HG02759 (cell line): Measurements from ENCODE around the gene CLASRP.

Experiments used
- ATAC-seq: cut with Tn5 transposase; IDR thresholded peaks from one replicate; pipeline ENCODE4 v1.9.1; 2021; ENCODE audit warnings: mild to moderate bottlenecking, moderate library complexity; ENCODE audit not compliant: unreplicated experiment

CLASRP gene

GRCh38 chr19:45019187-45019586 lies 19.7 kb upstream of the CLASRP start:
- ATAC-seq = no peak

GRCh38 chr19:45020071-45020470 lies 18.8 kb upstream of the CLASRP start:
- ATAC-seq = no peak

GRCh38 chr19:45021971-45022370 lies 16.9 kb upstream of the CLASRP start:
- no peak for ATAC-seq

- ATAC-seq = no peak
These were observed 15.8 kb upstream of the CLASRP start for GRCh38 chr19:45023048-45023447.

GRCh38 chr19:45025264-45025663 lies 13.6 kb upstream of the CLASRP start:
- no peak for ATAC-seq

GRCh38 chr19:45027371-45027770 lies 11.5 kb upstream of the CLASRP start:
- ATAC-seq = no peak

GRCh38 chr19:45030825-45031224 lies 8.0 kb upstream of the CLASRP start:
- ATAC-seq = no peak

GRCh38 chr19:45032421-45032820 lies 6.4 kb upstream of the CLASRP start:
- ATAC-seq = no peak

GRCh38 chr19:45035755-45036154 lies 3.1 kb upstream of the CLASRP start:
- ATAC-seq = no peak

GRCh38 chr19:45037393-45038169 lies 1.3 kb upstream of the CLASRP start:
- no peak for ATAC-seq

- no peak for ATAC-seq
These were observed 1.4 kb downstream of the CLASRP start for GRCh38 chr19:45040059-45040771.

- ATAC-seq = no peak
These were observed 2.3 kb downstream of the CLASRP start for GRCh38 chr19:45041125-45041524.

GRCh38 chr19:45045671-45046353 lies 7.0 kb downstream of the CLASRP start:
- ATAC-seq = no peak

- ATAC-seq = no peak
These were observed 7.5 kb downstream of the CLASRP start for GRCh38 chr19:45046355-45046754.

- peak; percentile 57 for ATAC-seq
These were observed 8.4 kb downstream of the CLASRP start for GRCh38 chr19:45047188-45047797.

GRCh38 chr19:45049073-45049736 lies 10.4 kb downstream of the CLASRP start:
- ATAC-seq = no peak

- ATAC-seq = no peak
These were observed 11.2 kb downstream of the CLASRP start for GRCh38 chr19:45050036-45050435.

- ATAC-seq = no peak
These were observed 13.2 kb downstream of the CLASRP start for GRCh38 chr19:45051929-45052579.

GRCh38 chr19:45056831-45057230 lies 18.0 kb downstream of the CLASRP start:
- no peak for ATAC-seq

- ATAC-seq = no peak
These were observed 18.6 kb downstream of the CLASRP start for GRCh38 chr19:45057444-45057843.
